HG03378 (cell line): ENCODE measurements around the gene ABL1.
A peak's percentile ranks its signal among the peaks of the same experiment; 100 is the strongest.

Source experiments
- ATAC-seq: cut with Tn5 transposase; IDR thresholded peaks from one replicate; pipeline ENCODE4 v1.9.1; 2021; ENCODE audit warnings: mild to moderate bottlenecking, moderate library complexity; ENCODE audit not compliant: unreplicated experiment

ABL1 gene

GRCh38 chr9:130914417-130915095 lies 79.5 kb downstream of the ABL1 start:
- ATAC-seq: no peak

DNA sequence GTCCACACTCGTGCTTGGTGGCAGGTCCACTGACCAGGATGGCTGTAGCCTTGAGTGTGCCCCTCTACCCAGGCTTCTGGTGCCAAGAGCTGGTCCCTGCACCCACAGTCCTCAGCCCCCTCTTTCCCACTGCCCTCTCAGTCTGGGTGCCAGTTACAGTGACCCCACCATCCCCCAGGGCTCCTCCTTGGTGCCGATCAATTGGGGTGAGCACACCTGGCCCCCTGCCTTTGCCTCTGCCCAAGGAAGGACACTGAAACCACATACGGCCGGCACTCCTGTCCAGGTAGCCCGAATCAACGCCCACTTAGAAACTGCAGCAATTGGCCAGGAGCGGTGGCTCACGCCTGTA lies 80.0 kb downstream of the ABL1 start:
- no peak for ATAC-seq

DNA sequence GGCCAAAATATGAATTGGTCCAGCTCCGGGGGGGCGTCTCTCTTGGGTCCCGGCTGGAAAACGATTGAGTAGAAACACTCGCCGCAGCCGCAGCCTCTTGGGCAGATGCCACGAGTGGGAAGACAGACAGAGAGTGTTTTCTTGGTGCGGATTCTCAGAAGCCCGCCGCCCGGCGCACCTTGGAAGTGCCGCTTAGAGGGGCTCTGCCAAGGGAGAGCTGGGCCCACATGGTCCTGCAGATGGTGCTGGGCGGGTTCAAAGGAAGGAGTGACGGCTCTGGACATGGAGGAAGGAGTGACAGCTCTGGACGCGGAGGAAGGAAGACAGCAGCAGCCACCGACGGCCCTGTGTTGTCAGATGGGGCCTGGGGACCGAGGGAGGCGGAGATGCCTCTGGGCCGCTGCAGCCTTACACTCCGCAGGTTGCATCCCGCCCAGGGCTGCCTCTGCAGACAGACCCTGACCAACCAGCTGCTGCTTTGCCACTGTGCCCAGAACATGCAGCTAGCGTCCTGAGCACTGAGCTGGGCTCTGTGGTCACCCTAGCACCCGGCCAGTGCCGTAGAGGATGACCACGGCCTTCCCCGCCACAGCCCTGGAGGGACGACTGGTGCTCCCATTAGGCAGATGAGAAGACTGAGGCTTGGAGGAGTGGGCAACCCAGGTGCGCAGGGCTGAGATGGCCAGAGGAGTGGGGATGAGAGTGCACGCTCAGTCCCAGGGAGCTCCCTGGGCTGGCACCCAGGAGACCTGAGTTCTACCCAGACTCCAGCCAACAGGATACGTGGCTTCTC lies 82.3 kb downstream of the ABL1 start:
- no peak for ATAC-seq

DNA sequence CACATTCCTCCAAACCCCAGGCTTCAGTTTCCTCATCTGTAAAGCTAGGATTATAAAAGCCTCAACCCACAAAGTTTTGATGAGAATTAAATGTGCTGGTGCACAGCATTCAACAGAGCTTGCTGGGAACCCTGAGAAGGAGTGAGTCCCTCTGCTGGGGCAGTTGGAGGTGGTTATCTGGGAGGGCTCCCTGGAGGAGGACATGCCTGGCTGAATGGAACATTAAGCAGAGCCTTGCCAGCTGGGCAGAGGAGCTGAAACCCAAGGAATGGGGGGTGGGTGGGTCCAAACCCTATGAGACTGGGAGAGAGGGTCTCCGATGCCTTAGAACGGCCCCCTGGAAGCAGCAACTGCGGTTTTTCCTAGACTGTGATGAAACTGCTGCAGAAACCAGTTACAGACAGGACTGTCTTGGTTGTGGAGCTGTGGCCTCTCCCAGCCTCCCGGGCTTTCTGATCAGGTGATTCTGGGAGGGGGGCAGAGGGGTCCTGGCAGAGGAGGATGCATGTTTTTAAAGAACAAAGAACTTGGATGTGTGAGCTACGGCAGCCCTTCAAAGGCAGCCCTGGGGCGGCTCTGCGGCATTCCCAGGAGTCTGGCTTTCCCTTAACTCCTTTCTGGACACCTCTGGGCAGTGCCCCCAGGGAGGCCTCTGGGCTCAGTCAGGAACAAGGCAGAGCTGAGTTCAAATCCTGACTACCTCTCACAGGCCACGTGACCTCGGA lies 83.2 kb downstream of the ABL1 start:
- no peak for ATAC-seq

DNA sequence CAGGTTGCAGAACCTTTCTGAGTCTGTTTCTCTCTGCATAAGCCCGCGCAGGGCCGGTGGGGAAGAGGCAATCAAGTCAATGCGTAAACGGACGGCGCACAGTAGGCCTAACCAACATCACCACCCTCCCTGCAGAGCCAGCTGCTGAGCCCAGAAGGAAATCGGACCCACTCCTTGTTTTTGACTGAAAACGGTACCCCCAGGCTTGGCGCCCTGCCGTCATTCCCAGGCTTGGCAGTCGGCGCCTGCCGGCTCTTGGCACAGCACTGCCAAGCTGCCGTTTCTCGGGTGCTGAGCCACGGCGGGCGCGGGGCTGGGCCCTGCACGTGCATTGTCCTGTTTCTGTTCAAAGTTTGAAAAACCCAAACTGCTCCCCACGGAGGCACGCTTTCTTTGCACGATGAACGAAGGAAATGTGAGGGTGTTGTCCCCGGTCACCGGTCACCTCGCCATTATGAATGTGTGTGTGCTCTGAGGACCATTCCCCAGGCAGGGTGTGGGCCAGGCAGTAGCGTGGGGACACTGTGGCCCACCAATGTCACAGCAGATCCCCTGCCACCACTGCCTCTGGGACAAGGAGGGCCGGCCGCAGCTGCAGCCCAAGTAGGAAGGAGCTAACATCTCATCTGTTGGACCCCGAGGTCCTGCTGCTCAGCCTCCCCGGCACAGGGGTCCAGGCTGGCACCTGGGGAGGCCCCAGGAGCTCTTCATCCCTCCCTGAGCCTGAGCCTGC lies 83.9 kb downstream of the ABL1 start:
- ATAC-seq: no peak

DNA sequence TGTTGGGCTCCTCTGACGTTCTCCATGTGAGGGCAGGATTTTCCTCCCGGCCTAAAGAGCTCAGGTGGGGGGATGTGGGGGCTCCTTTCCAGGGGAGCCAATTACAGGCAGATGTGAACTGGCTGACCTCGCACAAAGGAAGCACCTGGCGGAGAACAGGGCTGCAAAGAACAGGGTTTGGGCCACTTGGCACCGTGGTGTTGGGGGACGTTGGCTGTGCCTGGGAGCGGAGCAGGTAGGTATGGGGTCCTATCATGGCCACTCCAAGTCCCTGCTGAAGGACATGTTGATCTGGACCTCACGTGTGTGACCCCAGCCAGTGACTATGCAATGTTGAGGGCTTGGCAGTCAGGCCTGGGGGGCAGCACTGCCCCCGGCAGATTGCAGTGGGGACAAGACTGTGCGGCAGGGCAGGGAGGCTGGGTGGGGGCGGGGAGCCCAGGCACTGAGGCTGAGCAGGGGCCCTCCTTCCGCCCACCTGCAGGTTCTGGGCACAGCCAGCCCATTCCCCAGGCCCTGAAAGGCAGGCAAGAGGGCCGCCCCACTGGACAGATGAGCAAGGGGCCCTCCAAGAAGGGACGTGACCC lies 84.6 kb downstream of the ABL1 start:
- ATAC-seq: no peak

DNA sequence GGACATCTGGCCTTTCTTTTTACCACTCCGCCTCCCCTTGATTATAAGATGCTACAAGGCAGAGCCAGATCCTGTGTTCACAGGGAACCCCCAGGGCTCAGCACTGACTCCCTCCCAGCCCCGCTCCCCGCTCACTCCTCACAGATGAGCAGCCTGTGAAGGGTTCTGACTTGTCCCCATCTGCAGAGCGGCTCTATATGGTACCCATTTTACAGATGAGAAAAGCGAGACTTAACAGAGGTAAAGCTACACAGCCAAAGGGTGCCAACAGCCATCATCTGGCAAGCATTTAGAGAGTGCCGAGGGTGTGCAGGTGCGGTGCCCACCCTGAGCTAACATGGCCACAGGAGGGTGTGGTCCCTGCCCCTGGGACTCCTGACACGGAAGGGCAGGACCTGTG lies 85.2 kb downstream of the ABL1 start:
- ATAC-seq: no peak

DNA sequence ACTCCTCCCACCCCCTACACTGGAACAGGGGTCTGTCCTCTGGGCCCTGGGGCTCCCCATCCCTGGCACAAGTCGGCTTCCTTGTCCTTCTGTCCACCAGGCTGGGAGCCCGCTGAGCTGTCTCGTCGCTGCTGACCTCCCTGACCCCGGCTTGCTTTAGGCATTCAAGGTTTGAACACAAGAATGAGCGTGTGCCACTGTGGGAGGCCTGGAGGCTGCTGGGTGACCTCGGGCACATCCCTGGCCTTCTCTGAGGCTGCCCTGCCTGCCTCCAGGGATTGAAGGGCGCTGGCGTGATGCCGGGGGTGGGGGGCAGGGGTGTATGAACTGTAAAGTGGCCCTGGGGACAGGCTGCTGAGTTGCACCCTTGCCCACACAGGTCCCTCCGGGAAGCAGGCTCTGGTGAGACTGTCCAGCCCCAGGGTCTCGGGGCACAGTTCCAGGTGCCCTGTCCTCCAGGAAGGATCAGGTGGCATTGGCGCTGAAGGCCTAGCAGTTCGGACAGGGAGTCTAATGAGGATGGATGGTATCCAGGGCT lies 85.8 kb downstream of the ABL1 start:
- ATAC-seq: no peak

DNA sequence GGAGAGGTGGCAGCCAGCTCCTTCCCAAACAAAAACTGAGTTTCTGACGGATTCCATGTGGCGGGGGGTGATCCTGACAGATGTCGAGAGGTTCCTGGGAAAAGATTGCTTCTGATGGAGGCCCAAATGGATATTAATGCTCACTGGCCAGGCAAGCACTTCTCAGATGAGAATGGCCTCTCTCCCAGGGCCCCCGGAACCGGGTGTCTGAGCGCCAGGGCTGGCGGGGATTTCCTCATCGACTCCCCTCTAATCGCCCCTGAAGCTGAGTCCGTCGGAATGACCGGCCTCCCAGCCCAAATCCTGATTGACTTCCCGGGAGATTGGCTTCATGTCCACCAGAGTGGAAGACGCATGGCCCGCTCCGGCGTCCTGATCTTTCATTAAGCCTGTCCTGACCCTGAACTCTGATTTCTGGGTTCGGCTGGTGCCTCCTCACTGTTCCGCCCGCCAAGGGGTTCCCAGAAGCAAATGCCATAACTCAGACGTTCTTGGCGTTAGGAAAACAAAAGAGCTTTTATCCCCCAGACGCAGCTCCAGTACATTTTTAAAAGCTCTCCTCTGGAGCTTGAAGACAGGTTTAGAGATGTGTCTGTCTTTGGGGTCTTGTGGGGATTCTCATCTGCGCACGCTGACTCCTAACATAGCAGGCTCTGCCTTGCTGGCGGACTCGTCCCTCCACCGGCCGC lies 86.4 kb downstream of the ABL1 start:
- no peak for ATAC-seq

- ATAC-seq: no peak
Observed at GRCh38 chr9:130921989-130922892, 87.2 kb downstream of the ABL1 start.

- ATAC-seq: no peak
Observed at GRCh38 chr9:130922893-130923610, 88.0 kb downstream of the ABL1 start.

DNA sequence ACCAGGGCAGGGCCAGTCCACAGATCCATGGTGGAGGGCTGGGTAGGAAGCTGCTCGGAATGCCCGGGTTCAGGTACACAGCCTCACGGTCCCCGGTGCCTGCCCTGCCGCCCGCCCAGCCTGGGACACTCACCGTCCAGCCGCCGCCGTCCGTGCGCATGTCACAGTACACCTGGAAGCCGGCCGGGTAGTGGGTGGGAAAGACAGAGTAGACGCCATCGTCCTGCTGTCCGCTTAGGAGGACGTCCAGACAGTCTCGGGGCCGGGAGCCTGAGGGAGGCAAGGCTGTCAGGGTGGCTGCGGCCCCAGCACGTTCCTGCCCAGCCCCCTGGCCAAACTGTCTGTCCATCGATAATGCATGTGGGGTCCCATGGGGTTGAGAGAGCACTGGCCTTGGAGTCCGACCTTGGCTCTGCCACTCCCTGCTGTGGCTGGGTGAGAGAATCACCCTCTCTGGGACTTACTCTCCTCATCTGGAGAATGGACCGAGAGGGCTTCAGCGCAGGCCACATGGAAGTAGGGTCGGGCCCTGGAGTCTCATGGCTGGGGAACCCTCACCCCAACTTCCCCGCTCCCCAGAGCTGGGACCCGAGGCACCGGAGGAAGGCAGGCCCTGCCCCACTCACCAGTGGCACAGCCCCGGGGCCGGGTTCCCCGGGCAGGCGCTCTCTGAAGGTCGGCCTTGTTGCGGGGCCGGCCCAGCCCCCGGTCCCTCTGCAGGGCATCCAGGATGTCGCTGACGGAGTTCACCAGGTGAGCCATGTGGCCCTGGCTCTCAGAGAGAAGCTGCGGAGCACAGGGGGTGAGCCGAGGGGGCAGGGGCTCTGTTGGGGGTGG lies 88.8 kb downstream of the ABL1 start:
- ATAC-seq: no peak

- ATAC-seq: no peak
Observed at GRCh38 chr9:130924448-130924788, 89.4 kb downstream of the ABL1 start.

- no peak for ATAC-seq
Observed at GRCh38 chr9:130925050-130925678, 90.1 kb downstream of the ABL1 start.

- ATAC-seq: no peak
Observed at GRCh38 chr9:130927338-130927737, 92.3 kb downstream of the ABL1 start.

DNA sequence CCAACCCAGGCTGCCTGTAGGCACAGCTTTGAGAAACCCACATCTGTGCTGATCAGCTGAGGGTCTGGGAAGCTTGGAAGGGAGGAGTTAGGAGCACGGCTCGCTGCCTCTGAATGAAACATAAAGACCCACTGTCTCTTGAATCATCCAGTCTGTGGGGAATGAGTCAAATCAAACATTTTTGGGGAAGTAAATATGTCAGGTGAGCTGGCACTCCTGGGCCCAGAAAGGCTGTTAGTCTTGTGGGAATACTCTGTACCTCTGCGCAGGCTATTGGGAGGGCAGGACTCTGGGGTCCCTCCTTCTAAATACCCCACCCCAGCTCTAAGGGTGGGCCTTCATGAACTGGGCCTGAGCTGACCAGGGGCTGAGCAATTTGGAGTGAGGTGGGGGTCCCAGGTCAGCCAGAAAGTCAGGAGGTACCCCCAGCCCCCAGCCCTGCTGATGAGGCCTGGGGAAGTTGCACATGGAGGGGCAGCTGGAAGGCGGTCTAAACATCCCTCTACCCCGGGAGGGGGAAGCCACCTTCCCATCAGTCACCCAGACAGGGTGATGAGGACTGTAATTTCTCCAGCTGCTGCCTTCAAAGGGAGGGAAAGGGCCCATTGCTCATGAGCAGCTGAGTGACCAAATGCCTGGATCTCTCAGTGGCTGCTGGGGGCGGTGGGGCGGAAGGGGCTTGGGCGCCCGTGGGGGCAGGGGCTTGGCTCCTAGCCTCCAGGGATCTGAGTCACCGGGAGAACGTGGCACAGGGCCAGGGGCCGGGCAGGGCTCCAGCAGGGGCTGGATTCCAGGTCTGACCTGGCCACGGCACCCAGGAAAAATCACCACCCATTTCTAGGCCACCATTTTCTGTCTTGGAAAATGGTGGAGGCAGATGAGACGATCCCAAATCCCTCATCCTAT lies 93.2 kb downstream of the ABL1 start:
- peak; percentile 52 for ATAC-seq
